ENCODE measurements around the gene NKX1-1.

The NKX1-1 gene

GRCh38 chr4:1413687-1414479 lies 7.6 kb upstream of the NKX1-1 start:
- WGBS, result 45% methylated on average over 44 of the region's 77 CpGs
- H3K14ac ChIP-seq (ENCODE audit: low read length in 2 of 2), result no peak overlapping the region
- no peak overlapping the region for H2BK15ac ChIP-seq (ENCODE audit: low read depth, poor library complexity, severe bottlenecking)
- no peak overlapping the region for H3K18ac ChIP-seq (ENCODE audit: low read depth in 1 of 2, low read length in 2 of 2)
- no peak overlapping the region for H4K91ac ChIP-seq (ENCODE audit: low read length)
- H2BK5ac ChIP-seq (ENCODE audit: low read depth, low read length, poor library complexity, severe bottlenecking), result no peak overlapping the region
- peaks cover 0 to 3% of the 10 kb centered on the region in 2 experiments for H3K36me3 ChIP-seq (ENCODE audit: control insufficient read depth in 1 of 2, insufficient read depth in 2 of 2, low read depth in 1 of 2, low read length in 2 of 2)
- H3K9ac ChIP-seq (ENCODE audit: low read length), result no peak overlapping the region
- peaks cover 10% of the 10 kb centered on the region for H3K9me3 ChIP-seq (ENCODE audit: control insufficient read depth, low read length)
- H3K27ac ChIP-seq (ENCODE audit: low read length, poor library complexity, severe bottlenecking), result no peak overlapping the region
- peaks cover 63 to 79% of the 10 kb centered on the region in 2 experiments for H3K27me3 ChIP-seq (ENCODE audit: control insufficient read depth in 1 of 2, insufficient read depth in 1 of 2, low read length in 2 of 2)
- no peak overlapping the region for H4K8ac ChIP-seq (ENCODE audit: low read length)
- peaks cover 2% of the 10 kb centered on the region for H3K4me1 ChIP-seq (ENCODE audit: control insufficient read depth, insufficient read depth, low read depth, low read length)
- no peak overlapping the region for H3K4me2 ChIP-seq (ENCODE audit: low read length, poor library complexity, severe bottlenecking)
- DNase-seq, result no peak
- no peak overlapping the region for H3K23ac ChIP-seq (ENCODE audit: low read length in 2 of 2)
- no peak overlapping the region for H2AK5ac ChIP-seq (ENCODE audit: low read length, severe bottlenecking)
- no peak overlapping the region for H2AFZ ChIP-seq (ENCODE audit: low read depth, low read length)
- no peak overlapping the region for H2BK12ac ChIP-seq (ENCODE audit: low read length in 2 of 2)
- H2BK120ac ChIP-seq (ENCODE audit: low read depth, low read length), result no peak overlapping the region
- H3K4me3 ChIP-seq (ENCODE audit: insufficient read depth in 1 of 2, low read depth in 1 of 2, low read length in 2 of 2), result no peak overlapping the region
- H3K79me1 ChIP-seq (replicated peaks; ENCODE audit: low read length, poor library complexity, severe bottlenecking), result no peaks in the 10 kb centered on the region
- H3K4ac ChIP-seq (ENCODE audit: low read depth in 1 of 2, low read length in 2 of 2), result no peak overlapping the region

DNA sequence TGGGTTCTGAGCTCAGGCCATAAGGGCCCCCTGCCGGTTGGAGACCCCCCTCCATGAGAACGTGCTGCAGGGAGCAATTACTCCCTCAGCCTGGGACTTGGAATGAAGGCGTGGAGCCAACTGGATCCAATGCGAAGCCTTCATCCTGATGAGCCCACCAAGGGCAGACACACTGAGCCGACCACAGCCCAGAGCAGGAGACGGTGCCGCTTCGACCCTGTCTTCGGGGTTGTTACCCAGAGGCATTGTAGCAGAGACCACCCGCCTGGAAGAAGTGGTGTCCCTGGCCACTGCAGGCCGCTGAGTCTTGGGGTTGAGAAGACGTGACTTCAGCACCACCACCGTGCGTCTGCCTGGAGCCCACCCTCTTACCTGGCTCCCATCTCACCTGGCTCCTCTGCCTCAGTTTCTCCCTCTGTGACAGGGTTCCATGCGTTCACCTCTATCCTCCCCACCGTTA lies 7.0 kb upstream of the NKX1-1 start:
- Histone ChIP-seq H2AK5ac (ENCODE audit: low read length, severe bottlenecking) (no peak overlapping the region), H3K36me3 (ENCODE audit: control insufficient read depth in 1 of 2, insufficient read depth in 2 of 2, low read depth in 1 of 2, low read length in 2 of 2) (peaks cover 0 to 3% of the 10 kb centered on the region in 2 experiments), H3K14ac (ENCODE audit: low read length in 2 of 2) (no peak overlapping the region), H3K18ac (ENCODE audit: low read depth in 1 of 2, low read length in 2 of 2) (no peak overlapping the region), H4K91ac (ENCODE audit: low read length) (no peak overlapping the region), H2BK12ac (ENCODE audit: low read length in 2 of 2) (no peak overlapping the region), H3K4me1 (ENCODE audit: control insufficient read depth, insufficient read depth, low read depth, low read length) (peaks cover 4% of the 10 kb centered on the region), H3K9me3 (ENCODE audit: control insufficient read depth, low read length) (peaks cover 15% of the 10 kb centered on the region), H2AFZ (ENCODE audit: low read depth, low read length) (no peak overlapping the region), H2BK15ac (ENCODE audit: low read depth, poor library complexity, severe bottlenecking) (no peak overlapping the region), H3K23ac (ENCODE audit: low read length in 2 of 2) (no peak overlapping the region), H2BK120ac (ENCODE audit: low read depth, low read length) (no peak overlapping the region), H3K79me1 (replicated peaks; ENCODE audit: low read length, poor library complexity, severe bottlenecking) (no peaks in the 10 kb centered on the region), H3K27me3 (ENCODE audit: control insufficient read depth in 1 of 2, insufficient read depth in 1 of 2, low read length in 2 of 2) (peaks cover 69 to 86% of the 10 kb centered on the region in 2 experiments), H3K27ac (ENCODE audit: low read length, poor library complexity, severe bottlenecking) (no peak overlapping the region), H4K8ac (ENCODE audit: low read length) (no peak overlapping the region), H3K9ac (ENCODE audit: low read length) (no peak overlapping the region), H3K4me3 (ENCODE audit: insufficient read depth in 1 of 2, low read depth in 1 of 2, low read length in 2 of 2) (no peak overlapping the region), H3K4ac (ENCODE audit: low read depth in 1 of 2, low read length in 2 of 2) (no peak overlapping the region), H2BK5ac (ENCODE audit: low read depth, low read length, poor library complexity, severe bottlenecking) (no peak overlapping the region), H3K4me2 (ENCODE audit: low read length, poor library complexity, severe bottlenecking) (no peak overlapping the region)
- DNase-seq, result no peak
- WGBS, result 73% methylated on average over 16 of the region's 16 CpGs

- H3K36me3 ChIP-seq (ENCODE audit: control insufficient read depth in 1 of 2, insufficient read depth in 2 of 2, low read depth in 1 of 2, low read length in 2 of 2), result peaks cover 0 to 3% of the 10 kb centered on the region in 2 experiments
- H3K4me2 ChIP-seq (ENCODE audit: low read length, poor library complexity, severe bottlenecking), result no peak overlapping the region
- H3K14ac ChIP-seq (ENCODE audit: low read length in 2 of 2), result no peak overlapping the region
- no peak overlapping the region for H3K9ac ChIP-seq (ENCODE audit: low read length)
- H2BK12ac ChIP-seq (ENCODE audit: low read length in 2 of 2), result no peak overlapping the region
- H2BK5ac ChIP-seq (ENCODE audit: low read depth, low read length, poor library complexity, severe bottlenecking), result no peak overlapping the region
- H3K4me3 ChIP-seq (ENCODE audit: insufficient read depth in 1 of 2, low read depth in 1 of 2, low read length in 2 of 2), result no peak overlapping the region
- DNase-seq, result no peak
- no peak overlapping the region for H3K4ac ChIP-seq (ENCODE audit: low read depth in 1 of 2, low read length in 2 of 2)
- peaks cover 4% of the 10 kb centered on the region for H3K4me1 ChIP-seq (ENCODE audit: control insufficient read depth, insufficient read depth, low read depth, low read length)
- H3K23ac ChIP-seq (ENCODE audit: low read length in 2 of 2), result no peak overlapping the region
- no peaks in the 10 kb centered on the region for H3K79me1 ChIP-seq (replicated peaks; ENCODE audit: low read length, poor library complexity, severe bottlenecking)
- H3K27me3 ChIP-seq (ENCODE audit: control insufficient read depth in 1 of 2, insufficient read depth in 1 of 2, low read length in 2 of 2), result peaks cover 74 to 83% of the 10 kb centered on the region in 2 experiments
- no peak overlapping the region for H2BK15ac ChIP-seq (ENCODE audit: low read depth, poor library complexity, severe bottlenecking)
- peaks cover 17% of the 10 kb centered on the region for H3K9me3 ChIP-seq (ENCODE audit: control insufficient read depth, low read length)
- H3K27ac ChIP-seq (ENCODE audit: low read length, poor library complexity, severe bottlenecking), result no peak overlapping the region
- no peak overlapping the region for H2AK5ac ChIP-seq (ENCODE audit: low read length, severe bottlenecking)
- no peak overlapping the region for H4K91ac ChIP-seq (ENCODE audit: low read length)
- no peak overlapping the region for H3K18ac ChIP-seq (ENCODE audit: low read depth in 1 of 2, low read length in 2 of 2)
- no peak overlapping the region for H4K8ac ChIP-seq (ENCODE audit: low read length)
- H2AFZ ChIP-seq (ENCODE audit: low read depth, low read length), result no peak overlapping the region
- no peak overlapping the region for H2BK120ac ChIP-seq (ENCODE audit: low read depth, low read length)
- 78% methylated on average over 14 of the region's 15 CpGs for WGBS
These were observed 6.3 kb upstream of the NKX1-1 start for GRCh38 chr4:1412376-1413203.

Measured in mesenchymal stem cell (in vitro differentiated cells and primary cell).